NCI-H187 treated with DMSO at 0.1 percent for 48 hours (cell line): ENCODE data around the gene PROKR2.

ENCODE experiments used
- DNase-seq: peaks from one replicate; lab custom pipeline; 2025; lab: John Stamatoyannopoulos, UW

Gene PROKR2

GRCh38 chr20:5282561-5282960, 34.2 kb downstream of the PROKR2 start:
- DNase-seq: no peak

- DNase-seq: no peak
Observed at GRCh38 chr20:5279661-5280060, 37.1 kb downstream of the PROKR2 start.

GRCh38 chr20:5272268-5272667, 44.5 kb downstream of the PROKR2 start:
- no peak for DNase-seq

GRCh38 chr20:5270603-5271002, 46.2 kb downstream of the PROKR2 start:
- DNase-seq: no peak

- no peak for DNase-seq
Observed at GRCh38 chr20:5268449-5268848, 48.3 kb downstream of the PROKR2 start.

- no peak for DNase-seq
Observed at GRCh38 chr20:5267092-5267491, 49.7 kb downstream of the PROKR2 start.
